HUES64 (cell line): Measurements from ENCODE around the gene DNASE1L2.
A peak's percentile ranks its signal among the peaks of the same experiment; 100 is the strongest.
"Not testable (repeated sequence)": the region's sequence is repeated elsewhere in the genome, so short reads cannot be mapped to it uniquely, and the experiment has no call there.

ENCODE experiments used
- H3K27ac ChIP-seq: 2 replicates; pipeline ENCODE4 v1.7.0; 2013; ENCODE audit warnings: low read depth, low read length, inconsistent platforms
- H3K27me3 ChIP-seq: 2 replicates; pipeline ENCODE4 v1.6.1; 2013; ENCODE audit warnings: mild to moderate bottlenecking, low read length; ENCODE audit not compliant: insufficient read depth
- H3K36me3 ChIP-seq: 2 replicates; pipeline ENCODE4 v1.6.1; 2013; ENCODE audit warnings: mild to moderate bottlenecking, low read length; ENCODE audit not compliant: insufficient read depth
- H3K4me1 ChIP-seq: 2 replicates; pipeline ENCODE4 v1.6.1; 2013; ENCODE audit warnings: mild to moderate bottlenecking, low read length, moderate library complexity; ENCODE audit not compliant: insufficient read depth
- H3K4me3 ChIP-seq: 2 replicates; pipeline ENCODE4 v1.5.1; 2013; ENCODE audit warnings: mild to moderate bottlenecking, low read length, moderate library complexity
- H3K9ac ChIP-seq: 2 replicates; pipeline ENCODE4 v1.6.1; 2013; ENCODE audit warnings: mild to moderate bottlenecking, low read depth, low read length
- H3K9me3 ChIP-seq: 2 replicates; pipeline ENCODE4 v1.6.1; 2013; ENCODE audit warnings: low read depth, low read length; ENCODE audit not compliant: insufficient read depth
- WGBS: fragments of 150-250, 120-280 bp; methylation state at CpG from one replicate; pipeline ENCODE4 v1.1.7; 2013; ENCODE audit warnings: missing lambda C conversion rate; 5-methylcytosine and 5-hydroxymethylcytosine counted together

Gene DNASE1L2

DNA sequence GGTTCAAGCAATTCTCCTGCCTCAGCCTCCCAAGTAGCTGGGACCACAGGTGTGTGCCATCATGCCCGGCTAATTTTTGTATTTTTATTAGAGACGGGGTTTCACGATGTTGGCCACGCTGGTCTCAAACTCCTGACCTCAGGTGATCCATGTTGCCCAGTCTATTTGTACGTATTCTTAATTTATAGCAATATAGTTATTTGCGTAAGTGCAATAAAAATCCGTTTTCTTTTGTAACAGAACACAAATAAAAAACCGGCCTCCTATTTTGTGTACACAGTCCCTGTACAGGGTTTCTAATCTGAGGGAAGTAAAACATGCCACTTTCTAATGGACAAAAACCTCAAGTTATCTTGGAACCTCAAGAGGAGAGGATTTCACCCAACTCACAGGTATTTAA lies 24.0 kb downstream of the DNASE1L2 start:
- H3K36me3 ChIP-seq = peaks cover 97% of the 10 kb centered on the region
- no peak overlapping the region for H3K27ac ChIP-seq
- no peaks in the 10 kb centered on the region for H3K27me3 ChIP-seq
- no peak overlapping the region for H3K4me3 ChIP-seq
- 95% methylated on average over 8 of the region's 8 CpGs for WGBS
- 0 out of 2 replicates have a peak, but pooled peaks cover 4% of the 10 kb centered on the region for H3K4me1 ChIP-seq
- no peaks in the 10 kb centered on the region for H3K9me3 ChIP-seq
- no peak overlapping the region for H3K9ac ChIP-seq

DNA sequence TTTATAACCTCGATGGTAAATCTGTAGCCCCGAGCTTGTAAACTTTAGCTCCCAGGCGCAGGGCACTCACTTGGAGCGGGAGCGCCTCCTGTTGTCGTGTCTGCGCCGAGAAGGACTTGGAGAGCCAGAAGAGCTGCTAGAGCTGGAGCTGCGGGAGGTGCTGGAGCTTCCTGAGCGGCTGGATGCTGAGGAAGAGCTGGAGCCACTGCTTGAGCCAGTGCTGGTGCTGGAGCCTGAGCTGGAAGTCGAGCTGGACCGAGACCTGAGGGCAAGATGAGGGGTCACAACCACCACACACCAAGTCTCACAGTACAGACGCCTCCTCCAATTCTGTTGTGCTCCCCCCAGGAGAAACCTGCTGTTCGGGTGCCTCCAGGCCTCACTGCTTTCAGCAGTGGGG lies 26.8 kb downstream of the DNASE1L2 start:
- Histone ChIP-seq H3K4me1 (0 out of 2 replicates have a peak, but pooled peaks cover 10% of the 10 kb centered on the region), H3K36me3 (peaks cover 77% of the 10 kb centered on the region)
- H3K9me3 ChIP-seq, H3K27ac ChIP-seq, H3K4me3 ChIP-seq, H3K9ac ChIP-seq, H3K27me3 ChIP-seq: not testable (repeated sequence)
- 93% methylated on average over 14 of the region's 14 CpGs for WGBS

DNA sequence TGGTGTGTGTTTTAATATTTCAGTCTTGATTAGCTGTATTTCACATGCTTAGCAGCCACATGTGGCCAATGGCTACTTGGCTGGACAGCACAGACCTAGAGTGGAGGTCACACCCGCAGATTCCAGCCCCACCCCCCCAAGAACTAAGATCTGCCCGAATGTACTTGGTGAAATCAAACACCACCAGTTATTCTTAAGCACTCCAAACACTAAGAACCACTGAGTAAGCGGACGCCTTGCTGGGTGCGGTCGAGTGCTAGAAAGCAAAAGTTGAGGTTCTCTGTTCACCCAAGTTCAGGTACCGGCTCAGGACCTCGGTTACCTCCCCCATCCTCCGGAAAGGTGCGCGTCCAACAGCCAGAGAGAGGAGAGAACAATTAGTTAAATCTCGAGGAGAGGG lies 30.6 kb downstream of the DNASE1L2 start:
- WGBS = 4% methylated on average over 2 of the region's 12 CpGs
- peaks cover 39% of the 10 kb centered on the region for H3K36me3 ChIP-seq
- not testable (repeated sequence) for H3K27ac ChIP-seq, H3K27me3 ChIP-seq, H3K9me3 ChIP-seq
- peak overlapping the region; percentile 77 for H3K4me3 ChIP-seq
- 0 out of 2 replicates have a peak, but pooled peaks cover 14% of the 10 kb centered on the region for H3K4me1 ChIP-seq
- H3K9ac ChIP-seq = peak overlapping the region; percentile 90

DNA sequence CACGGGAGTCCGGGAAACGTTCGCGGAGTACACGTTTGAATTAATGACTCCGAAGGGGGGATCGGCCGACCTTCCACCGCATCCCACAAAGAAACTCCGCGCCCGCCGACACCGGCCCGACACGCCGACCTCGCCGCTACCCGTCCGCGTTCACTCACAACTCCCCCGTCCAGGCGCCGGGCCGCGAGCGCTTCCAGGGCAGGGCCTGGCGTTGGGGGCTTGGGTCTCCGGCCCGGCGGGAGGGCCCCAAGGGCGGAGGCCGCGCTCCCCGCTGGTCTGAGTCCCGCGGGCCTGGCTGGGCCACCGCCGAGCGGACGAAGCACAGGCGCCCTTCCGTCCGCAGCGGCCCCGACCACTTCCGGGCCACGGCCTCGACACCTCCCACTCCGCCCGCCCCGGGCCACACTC lies 31.3 kb downstream of the DNASE1L2 start:
- not testable (repeated sequence) for H3K9me3 ChIP-seq, H3K27me3 ChIP-seq
- Histone ChIP-seq H3K27ac (peak overlapping the region; percentile 96), H3K36me3 (peaks cover 33% of the 10 kb centered on the region), H3K9ac (peak overlapping the region; percentile 90), H3K4me3 (peak overlapping the region; percentile 77), H3K4me1 (0 out of 2 replicates have a peak, but pooled peaks cover 14% of the 10 kb centered on the region)
- under 1% methylated on average over 54 of the region's 54 CpGs for WGBS

DNA sequence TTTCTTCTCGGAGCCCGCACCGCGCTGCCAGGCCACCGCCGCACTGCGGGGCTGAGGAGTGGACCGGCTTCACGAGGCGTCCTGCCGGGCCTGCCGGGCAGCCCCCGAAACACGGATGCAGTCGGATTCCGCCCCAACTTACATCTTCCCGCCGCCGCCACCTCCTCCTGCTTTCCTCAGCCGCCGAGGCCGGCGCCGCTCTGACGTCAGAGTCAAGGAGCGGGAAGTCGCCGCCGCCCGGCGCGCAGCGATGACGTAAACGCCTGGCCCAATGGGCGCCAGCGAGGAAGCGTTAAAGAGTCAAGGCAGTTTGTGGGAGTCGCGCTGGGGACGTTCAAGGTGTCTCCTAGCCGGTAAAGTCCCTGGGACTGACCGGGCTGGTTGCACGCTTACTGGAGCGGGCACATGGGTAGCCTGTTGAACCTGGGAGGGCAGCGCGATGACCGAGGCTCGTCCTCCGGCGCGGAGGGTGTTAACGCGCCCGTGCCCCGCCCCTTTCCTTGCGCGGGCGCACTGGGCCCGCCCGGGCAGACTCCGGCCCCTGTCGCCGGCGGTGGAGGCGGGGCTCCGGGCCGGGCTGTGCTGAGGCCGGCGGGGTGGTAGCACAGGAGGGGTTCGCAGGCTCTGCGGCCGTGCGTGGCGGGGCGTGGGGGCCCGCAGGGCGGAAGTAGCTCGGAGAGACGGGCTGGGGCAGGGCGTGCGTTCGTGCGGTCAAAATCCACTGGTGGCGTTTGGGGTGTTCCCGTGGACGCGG lies 31.8 kb downstream of the DNASE1L2 start, which contains the start of gene RNPS1:
Gene RNPS1 (minus strand): TSS at position 214 of the 754 bp plus-strand sequence. CDS start 3,483 bp downstream, outside the sequence.
- H3K36me3 ChIP-seq = peaks cover 27% of the 10 kb centered on the region
- H3K4me3 ChIP-seq = peak within 1 kb of the TSS; percentile 77
- H3K27me3 ChIP-seq = no peaks in the 10 kb centered on the region
- peak within 1 kb of the TSS; percentile 96 for H3K27ac ChIP-seq
- no peaks in the 10 kb centered on the region for H3K9me3 ChIP-seq
- H3K4me1 ChIP-seq = 0 out of 2 replicates have a peak, but pooled peaks cover 14% of the 10 kb centered on the region
- H3K9ac ChIP-seq = peak within 1 kb of the TSS; percentile 90
- WGBS = under 1% methylated on average over 88 of the region's 88 CpGs

DNA sequence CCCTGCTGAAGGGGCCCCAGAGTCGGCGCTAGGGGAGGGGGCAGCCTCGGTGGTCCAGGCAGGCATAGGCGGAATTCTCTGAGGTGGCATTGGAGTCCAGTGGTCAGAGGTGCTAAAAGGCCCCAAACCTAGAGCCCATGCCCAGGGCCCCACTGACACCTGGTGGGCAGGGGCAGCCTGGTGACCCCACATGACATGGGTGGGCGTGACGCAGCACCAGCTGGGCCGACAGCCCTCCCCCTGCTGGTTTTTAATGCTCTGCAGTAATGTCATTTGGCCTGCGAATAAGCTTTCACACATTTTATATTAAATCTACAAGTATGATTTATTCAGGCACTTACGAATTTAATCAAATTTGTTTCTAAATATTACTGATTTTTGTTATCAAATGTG lies 33.8 kb downstream of the DNASE1L2 start:
- H3K9ac ChIP-seq = no peak overlapping the region
- H3K36me3 ChIP-seq = peaks cover 9% of the 10 kb centered on the region
- WGBS = 89% methylated on average over 8 of the region's 9 CpGs
- 0 out of 2 replicates have a peak, but pooled peaks cover 12% of the 10 kb centered on the region for H3K4me1 ChIP-seq
- no peak overlapping the region for H3K27ac ChIP-seq
- no peaks in the 10 kb centered on the region for H3K27me3 ChIP-seq
- H3K9me3 ChIP-seq = no peaks in the 10 kb centered on the region
- no peak overlapping the region for H3K4me3 ChIP-seq

DNA sequence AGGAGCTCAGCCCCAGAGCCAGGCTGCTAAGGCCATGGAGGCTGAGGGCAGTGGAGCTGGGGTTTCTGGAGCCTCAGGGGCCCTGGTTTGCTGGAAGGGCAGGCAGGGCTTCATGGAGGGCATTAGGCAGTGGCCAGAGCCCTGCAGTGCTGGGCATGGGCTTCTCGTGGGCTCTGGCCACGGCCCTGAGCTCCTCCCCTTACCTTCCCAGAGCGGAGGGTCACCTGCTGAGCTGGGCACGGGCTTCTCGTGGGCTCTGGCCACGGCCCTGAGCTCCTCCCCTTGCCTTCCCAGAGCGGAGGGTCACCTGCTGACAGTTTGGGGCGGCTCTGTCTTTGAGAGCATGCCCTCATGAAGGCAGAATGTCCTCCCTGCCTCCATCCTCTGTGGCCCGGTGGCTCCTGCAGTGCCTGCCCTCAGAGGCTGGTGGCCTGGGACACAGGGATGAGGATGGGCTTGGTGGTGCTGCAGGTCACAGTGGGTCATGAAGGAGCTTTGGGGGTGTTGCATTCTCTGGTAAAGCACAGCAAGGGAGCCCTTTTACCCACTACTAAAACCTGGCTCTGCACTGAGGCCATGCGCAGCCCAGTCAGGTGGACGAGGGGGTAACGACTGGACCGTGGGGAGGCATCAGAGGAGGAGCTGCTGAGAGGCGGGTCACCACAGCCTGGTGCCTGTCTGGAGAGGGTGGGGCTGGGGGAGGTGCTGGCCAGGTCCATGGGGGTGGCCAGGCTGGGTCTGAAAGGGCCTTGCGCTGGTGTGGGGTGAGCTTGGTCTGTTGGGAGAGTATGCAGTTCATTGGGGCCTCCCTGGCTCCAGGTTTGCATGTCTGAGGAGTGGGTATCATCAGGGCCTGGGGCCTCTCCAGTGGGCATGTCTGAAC lies 34.6 kb downstream of the DNASE1L2 start:
- H3K36me3 ChIP-seq = peaks cover 4% of the 10 kb centered on the region
- WGBS = 83% methylated on average over 15 of the region's 15 CpGs
- H3K27ac ChIP-seq = no peak overlapping the region
- H3K4me3 ChIP-seq = no peak overlapping the region
- H3K9me3 ChIP-seq = no peaks in the 10 kb centered on the region
- 0 out of 2 replicates have a peak, but pooled peaks cover 6% of the 10 kb centered on the region for H3K4me1 ChIP-seq
- H3K9ac ChIP-seq = no peak overlapping the region
- no peaks in the 10 kb centered on the region for H3K27me3 ChIP-seq

DNA sequence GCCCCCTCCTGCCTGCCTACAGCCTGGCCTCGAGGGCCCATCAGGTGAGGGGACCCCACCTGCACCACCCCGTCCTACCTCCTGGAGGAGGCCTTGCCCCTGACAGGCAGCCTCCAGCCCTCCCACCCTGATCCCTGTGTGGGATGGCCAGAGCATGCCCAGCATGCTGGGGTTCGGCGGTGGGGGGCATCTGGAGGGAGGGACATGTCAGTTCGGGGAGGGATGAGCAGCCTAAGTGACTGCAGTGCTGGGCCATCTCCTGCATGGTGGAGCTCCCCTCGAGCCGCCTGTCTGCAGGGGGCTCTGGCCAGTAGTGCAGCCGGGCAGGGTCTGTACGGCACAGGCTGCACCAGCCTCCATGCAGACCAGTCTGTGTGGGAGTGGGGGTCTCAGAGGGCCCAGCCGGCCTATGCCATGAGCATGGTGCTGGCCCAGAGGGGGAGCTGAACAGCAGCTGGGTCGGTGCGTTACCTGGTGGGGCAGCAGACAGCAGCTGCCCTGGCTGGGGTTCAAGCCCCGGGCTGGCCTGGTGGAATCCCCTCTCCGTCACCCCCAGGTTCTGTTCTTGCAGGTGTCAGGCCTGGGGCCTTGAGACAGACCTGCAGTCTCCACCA lies 35.7 kb downstream of the DNASE1L2 start:
- H3K36me3 ChIP-seq = no peaks in the 10 kb centered on the region
- 93% methylated on average over 14 of the region's 14 CpGs for WGBS
- H3K9ac ChIP-seq = no peak overlapping the region
- 0 out of 2 replicates have a peak, but pooled peaks cover 4% of the 10 kb centered on the region for H3K4me1 ChIP-seq
- no peaks in the 10 kb centered on the region for H3K9me3 ChIP-seq
- no peak overlapping the region for H3K27ac ChIP-seq
- no peak overlapping the region for H3K4me3 ChIP-seq
- H3K27me3 ChIP-seq = no peaks in the 10 kb centered on the region

DNA sequence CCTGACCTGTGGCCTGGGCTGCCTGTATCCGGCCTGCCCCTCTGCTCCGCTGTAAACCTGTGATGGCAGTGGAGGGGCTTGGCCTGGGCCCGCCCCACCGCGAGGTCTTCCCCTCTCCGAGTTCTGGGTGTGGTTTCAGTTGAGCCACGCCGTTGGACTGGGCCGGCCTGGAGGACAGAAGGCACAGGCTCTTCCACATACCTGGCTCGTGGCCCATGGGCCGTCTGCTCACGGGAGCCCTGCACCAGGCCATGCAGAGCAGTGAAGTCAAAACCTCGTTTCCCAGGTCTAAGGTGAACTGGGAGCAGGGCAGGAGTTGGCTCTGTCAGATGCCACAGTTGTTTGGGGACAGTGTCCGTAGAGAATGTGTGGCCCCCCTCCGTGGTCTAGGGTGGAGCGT lies 37.2 kb downstream of the DNASE1L2 start:
- H3K36me3 ChIP-seq = no peaks in the 10 kb centered on the region

DNA sequence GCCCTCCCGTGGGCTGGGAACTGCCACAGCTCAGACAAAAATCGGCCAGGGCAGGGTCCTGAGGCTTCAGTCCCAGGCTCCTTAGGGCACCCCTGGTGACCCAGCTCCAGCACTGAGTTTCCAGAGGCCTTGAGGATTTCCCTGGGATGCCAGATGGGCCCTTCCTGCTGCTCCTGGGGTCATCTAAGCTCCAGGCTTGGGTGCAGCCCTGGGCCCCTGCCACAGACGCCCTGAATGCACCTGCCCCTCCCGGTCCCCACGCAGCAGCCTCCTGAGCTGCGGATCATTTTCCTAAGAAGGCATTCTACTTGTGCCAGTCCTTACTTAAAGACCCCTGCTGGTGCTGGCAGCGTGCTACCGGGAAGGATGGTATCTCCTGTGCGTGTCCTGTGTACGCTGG lies 37.7 kb downstream of the DNASE1L2 start:
- H3K4me3 ChIP-seq = no peak overlapping the region
- no peaks in the 10 kb centered on the region for H3K9me3 ChIP-seq
- H3K27ac ChIP-seq = no peak overlapping the region
- H3K36me3 ChIP-seq = no peaks in the 10 kb centered on the region
- no peaks in the 10 kb centered on the region for H3K27me3 ChIP-seq
- 0 out of 2 replicates have a peak, but pooled peaks cover 4% of the 10 kb centered on the region for H3K4me1 ChIP-seq
- WGBS = 89% methylated on average over 10 of the region's 10 CpGs
- no peak overlapping the region for H3K9ac ChIP-seq

More for the DNA sequence above, 37.2 kb downstream of the DNASE1L2 start:
- Histone ChIP-seq H3K9me3 (no peaks in the 10 kb centered on the region), H3K4me1 (0 out of 2 replicates have a peak, but pooled peaks cover 4% of the 10 kb centered on the region), H3K4me3 (no peak overlapping the region), H3K27me3 (no peaks in the 10 kb centered on the region), H3K27ac (no peak overlapping the region), H3K9ac (no peak overlapping the region; the same call in 1 of the 2 replicates)
- WGBS = 93% methylated on average over 16 of the region's 16 CpGs
